ENCODE results near the gene MTR.

The MTR gene

DNA sequence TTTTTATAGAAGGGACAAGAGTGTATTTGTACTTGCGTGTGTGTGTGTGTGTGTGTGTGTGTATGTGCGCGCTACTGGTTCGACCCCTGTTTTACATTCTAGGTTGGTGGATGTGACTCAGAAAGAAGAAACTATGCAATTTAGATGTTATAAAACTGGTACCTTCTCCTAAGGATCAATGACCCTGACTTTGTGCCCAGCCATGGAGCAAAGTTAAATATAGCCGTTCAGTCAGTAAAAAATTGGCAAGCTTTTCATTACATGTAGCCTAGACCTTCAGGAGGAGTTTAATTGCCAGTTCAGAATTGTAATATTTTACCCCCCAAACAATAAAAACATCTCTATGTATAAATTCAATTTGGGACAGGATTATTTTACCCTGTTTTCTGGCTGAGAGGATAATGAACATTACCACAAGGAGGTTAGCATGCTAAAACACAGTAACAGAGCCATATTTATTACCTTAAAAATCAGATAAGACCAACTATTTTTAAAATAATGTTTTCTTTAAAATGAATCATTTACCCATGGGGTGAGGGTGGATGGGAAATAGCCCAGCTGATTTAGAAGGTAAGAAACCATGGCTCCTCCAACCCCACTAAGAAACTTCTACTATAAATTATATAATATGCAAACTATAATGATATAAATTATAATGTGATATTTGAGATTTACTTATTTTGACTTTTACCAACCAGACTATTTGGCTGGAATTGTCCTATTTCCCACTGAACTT is 33.5 kb upstream of the MTR start:
- TF ChIP-seq POLR2AphosphoS5 (IDR thresholded peaks at IDR 0.05; ENCODE audit: low read depth, low read length) (no peak), FOXP2 (optimal IDR thresholded peaks at IDR 0.05; ENCODE audit: borderline replicate concordance, extremely low read depth, extremely low read length, insufficient read depth) (no peak), SIN3A (IDR thresholded peaks at IDR 0.05; ENCODE audit: borderline replicate concordance, insufficient read depth, low read length) (no peak), REST (IDR thresholded peaks at IDR 0.05; ENCODE audit: insufficient read depth in 1 of 2, low read depth in 2 of 2, low read length in 2 of 2) (no peak), TAF1 (IDR thresholded peaks at IDR 0.05; ENCODE audit: borderline replicate concordance, insufficient read depth, low read length) (no peak)

DNA sequence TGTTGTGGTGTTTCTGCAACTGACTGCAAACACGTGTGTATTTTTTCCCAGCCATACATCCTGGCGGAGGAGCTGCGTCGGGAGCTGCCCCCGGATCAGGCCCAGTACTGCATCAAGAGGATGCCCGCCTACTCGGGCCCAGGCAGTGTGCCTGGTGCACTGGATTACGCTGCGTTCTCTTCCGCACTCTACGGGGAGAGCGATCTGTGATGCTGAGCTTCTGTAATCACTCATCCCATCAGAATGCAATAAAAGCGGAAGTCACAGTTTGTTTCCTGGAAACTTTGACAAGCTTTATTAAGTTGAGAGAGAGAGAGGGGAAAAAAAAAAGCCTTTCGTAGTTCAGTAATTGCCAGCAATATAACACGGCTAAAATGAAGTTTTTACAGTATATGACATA is 32.7 kb upstream of the MTR start:
- no peak for TF ChIP-seq SIN3A (IDR thresholded peaks at IDR 0.05; ENCODE audit: borderline replicate concordance, insufficient read depth, low read length)
- no peak for TF ChIP-seq REST (IDR thresholded peaks at IDR 0.05; ENCODE audit: insufficient read depth in 1 of 2, low read depth in 2 of 2, low read length in 2 of 2)
- no peak for TF ChIP-seq POLR2AphosphoS5 (IDR thresholded peaks at IDR 0.05; ENCODE audit: low read depth, low read length)
- peak; percentile 36 for TF ChIP-seq FOXP2 (optimal IDR thresholded peaks at IDR 0.05; ENCODE audit: borderline replicate concordance, extremely low read depth, extremely low read length, insufficient read depth)
- TF ChIP-seq TAF1 (IDR thresholded peaks at IDR 0.05; ENCODE audit: borderline replicate concordance, insufficient read depth, low read length), result no peak

DNA sequence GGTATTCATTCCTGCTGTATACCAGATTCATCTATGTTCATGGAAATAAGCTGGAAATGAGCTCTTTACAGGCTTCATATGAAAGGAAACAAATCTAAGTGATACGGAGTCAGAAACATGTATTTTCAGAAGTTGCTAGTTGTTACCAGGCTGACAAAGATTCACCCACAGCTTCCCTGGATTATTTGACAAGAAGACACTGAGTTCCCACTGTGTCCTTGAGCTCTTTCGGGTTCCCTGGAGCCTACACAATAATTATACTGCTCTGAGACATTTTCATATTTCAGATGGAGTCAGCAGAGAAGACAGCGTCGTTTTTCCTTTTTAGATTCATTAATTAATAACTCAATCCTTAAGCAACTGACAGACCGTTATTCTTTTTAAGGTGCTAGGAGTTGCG is 29.3 kb upstream of the MTR start:
- TF ChIP-seq REST (IDR thresholded peaks at IDR 0.05; ENCODE audit: insufficient read depth in 1 of 2, low read depth in 2 of 2, low read length in 2 of 2) (no peak), SIN3A (IDR thresholded peaks at IDR 0.05; ENCODE audit: borderline replicate concordance, insufficient read depth, low read length) (no peak), TAF1 (IDR thresholded peaks at IDR 0.05; ENCODE audit: borderline replicate concordance, insufficient read depth, low read length) (no peak), POLR2AphosphoS5 (IDR thresholded peaks at IDR 0.05; ENCODE audit: low read depth, low read length) (no peak), FOXP2 (optimal IDR thresholded peaks at IDR 0.05; ENCODE audit: borderline replicate concordance, extremely low read depth, extremely low read length, insufficient read depth) (no peak)

DNA sequence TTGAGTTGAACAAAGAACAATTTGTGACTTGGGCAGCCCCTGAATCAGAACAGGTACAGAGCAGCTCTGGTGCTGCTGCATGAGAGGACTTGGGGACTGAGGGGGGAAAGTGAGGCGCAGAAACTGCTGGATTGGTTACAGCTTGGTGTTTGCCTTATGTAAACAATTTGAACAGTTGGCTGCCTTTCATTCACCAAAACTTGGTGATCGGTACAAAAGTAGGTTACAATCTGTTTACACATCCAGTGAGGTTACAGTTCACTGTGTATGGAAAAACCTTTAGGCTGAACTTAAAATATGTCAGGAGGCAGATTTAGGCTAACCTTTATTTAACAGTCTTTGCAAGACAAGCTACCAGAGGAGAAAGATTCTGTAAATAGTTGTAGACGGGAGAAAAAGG is 28.6 kb upstream of the MTR start:
- TF ChIP-seq POLR2AphosphoS5 (IDR thresholded peaks at IDR 0.05; ENCODE audit: low read depth, low read length) (no peak), REST (IDR thresholded peaks at IDR 0.05; ENCODE audit: insufficient read depth in 1 of 2, low read depth in 2 of 2, low read length in 2 of 2) (no peak), TAF1 (IDR thresholded peaks at IDR 0.05; ENCODE audit: borderline replicate concordance, insufficient read depth, low read length) (no peak), FOXP2 (optimal IDR thresholded peaks at IDR 0.05; ENCODE audit: borderline replicate concordance, extremely low read depth, extremely low read length, insufficient read depth) (no peak), SIN3A (IDR thresholded peaks at IDR 0.05; ENCODE audit: borderline replicate concordance, insufficient read depth, low read length) (no peak)

Data from PFSK-1 (cell line).